PC-3 (cell line): ENCODE data around the gene ZNF385A. TPM values are rescaled to one million over a fixed set of nuclear protein-coding genes. Genes with fewer than 3 reads are reported as not detected.

Source experiments
- ATAC-seq: fragments of 200-7000 bp; cut with Tn5 transposase; 2 replicates; pipeline ENCODE4 v1.9.1; 2020; ENCODE audit warnings: mild to moderate bottlenecking, moderate library complexity
- BruUV-seq: library from RNA; stranded (reverse); fragments of 400-500 nt; replicated peaks from 2 replicates; lab custom pipeline; 2021; lab: Mats Ljungman, UMichigan
- CTCF ChIA-PET: fragments of 300-600 bp; sonication (Branson Sonifier 250); formaldehyde crosslinking; loops from one replicate; lab custom pipeline; 2022; ENCODE audit warnings: antibody characterized with exemption; lab: Charles Lee
- POLR2A ChIA-PET: fragments of 300-600 bp; sonication (Branson Sonifier 250); formaldehyde crosslinking; loops from one replicate; lab custom pipeline; 2022; ENCODE audit warnings: antibody characterized with exemption; ENCODE audit not compliant: unreplicated experiment; lab: Charles Lee
- DNase-seq: peaks from one replicate; pipeline ENCODE4 v3.0.0-alpha.2; 2015
- H2AFZ ChIP-seq: fragments of 300-600 bp; sonication (generic); 2 replicates; pipeline ENCODE4 v1.6.0; 2016; ENCODE audit warnings: antibody characterized with exemption, low read length
- H3F3A ChIP-seq: fragments of 300-600 bp; sonication (generic); one replicate; pipeline ENCODE4 v1.6.0; 2017; ENCODE audit warnings: antibody characterized with exemption, low read length, control low read depth, mild to moderate bottlenecking; ENCODE audit not compliant: unreplicated experiment
- H3K27ac ChIP-seq: fragments of 300-600 bp; sonication (generic); 2 replicates; pipeline ENCODE4 v1.5.1; 2016; ENCODE audit warnings: mild to moderate bottlenecking, low read length
- H3K27me3 ChIP-seq: fragments of 300-600 bp; sonication (generic); 2 replicates; pipeline ENCODE4 v1.6.1; 2016; ENCODE audit warnings: low read length, mixed read lengths
- H3K36me3 ChIP-seq: fragments of 300-600 bp; sonication (generic); 2 replicates; pipeline ENCODE4 v1.6.1; 2016; ENCODE audit warnings: low read depth, mixed run types, low read length, mixed read lengths
- H3K4me1 ChIP-seq: fragments of 300-600 bp; sonication (generic); 2 replicates; pipeline ENCODE4 v1.5.1; 2016; ENCODE audit warnings: low read length; ENCODE audit not compliant: insufficient read depth
- H3K4me2 ChIP-seq: fragments of 300-600 bp; sonication (generic); 2 replicates; pipeline ENCODE4 v1.6.0; 2016; ENCODE audit warnings: low read length
- H3K4me3 ChIP-seq: fragments of 300-600 bp; sonication (generic); 2 replicates; pipeline ENCODE4 v1.5.1; 2016; ENCODE audit warnings: mild to moderate bottlenecking, low read length, mixed read lengths
- H3K79me2 ChIP-seq: fragments of 300-600 bp; sonication (generic); 2 replicates; pipeline ENCODE4 v1.6.1; 2017; ENCODE audit warnings: low read length, mixed read lengths
- H3K9ac ChIP-seq: fragments of 300-600 bp; sonication (generic); 2 replicates; pipeline ENCODE4 v1.6.0; 2016; ENCODE audit warnings: mild to moderate bottlenecking, low read length
- H3K9me2 ChIP-seq: fragments of 300-600 bp; sonication (generic); replicated peaks from 2 replicates; pipeline ENCODE4 v1.6.1; 2016; ENCODE audit warnings: mixed run types, low read length, mixed read lengths
- H3K9me3 ChIP-seq: fragments of 300-600 bp; sonication (generic); 2 replicates; pipeline ENCODE4 v1.6.1; 2016; ENCODE audit warnings: low read length, mixed read lengths
- H4K20me1 ChIP-seq: fragments of 300-600 bp; sonication (generic); 2 replicates; pipeline ENCODE4 v1.6.1; 2016; ENCODE audit warnings: low read length, mixed read lengths
- CTCF ChIP-seq: fragments of 300-600 bp; sonication (generic); conservative IDR thresholded peaks from 2 replicates; pipeline ENCODE4 v1.5.1; 2017; ENCODE audit warnings: antibody characterized with exemption, low read depth, mild to moderate bottlenecking, low read length
- EZH2 ChIP-seq: fragments of 300-600 bp; sonication (generic); IDR thresholded peaks from one replicate; pipeline ENCODE4 v1.6.1; 2017; ENCODE audit warnings: antibody characterized with exemption, mild to moderate bottlenecking, low read length; ENCODE audit not compliant: unreplicated experiment
- EZH2phosphoT487 ChIP-seq: fragments of 300-600 bp; sonication (generic); IDR thresholded peaks from 2 replicates; pipeline ENCODE4 v1.6.1; 2018; ENCODE audit warnings: mild to moderate bottlenecking, antibody characterized with exemption, low read length, borderline replicate concordance
- intact Hi-C: fragments of 100-400 bp; cut with micrococcal nuclease; formaldehyde crosslinking; loops from 2 replicates; pipeline ENCODE4 v1.9.0; 2023
- total RNA-seq: library from RNA; depleted of rRNA; stranded (reverse); fragments of >200 nt; gene quantifications from 2 replicates; pipeline ENCODE4 v1.2.3, GENCODE V29; 2014

The ZNF385A gene
- total RNA-seq, 1 experiment from 2014 or later, result 1.8 TPM

- H3K9me3 ChIP-seq, result no peaks in the 10 kb centered on the region
- H3K9me2 ChIP-seq, result no peaks in the 10 kb centered on the region
- H3F3A ChIP-seq, result no peaks in the 10 kb centered on the region
- TF ChIP-seq CTCF (no peak), EZH2phosphoT487 (no peak), EZH2 (no peak)
- DNase-seq, result no peak
- ChIA-PET POLR2A (no interaction called here), CTCF (interaction anchor here (0.6 to 1.8 kb wide), 3 partner anchors 10 to 431 kb away, joined by 3 to 26 read pairs (median 7); partner anchors contain the start of gene COPZ1)
- H3K4me1 ChIP-seq, result peaks cover 21% of the 10 kb centered on the region
- no peak overlapping the region for H3K9ac ChIP-seq
- intact Hi-C loops, result no loop called here
- no peak overlapping the region for H3K27ac ChIP-seq
- H3K27me3 ChIP-seq, result no peaks in the 10 kb centered on the region
- H2AFZ ChIP-seq, result no peak overlapping the region
- BruUV-seq, result no TSS peak
- no peaks in the 10 kb centered on the region for H3K79me2 ChIP-seq
- H4K20me1 ChIP-seq, result no peaks in the 10 kb centered on the region
- peak overlapping the region; percentile 64 for H3K4me3 ChIP-seq
- H3K36me3 ChIP-seq, result no peaks in the 10 kb centered on the region
- no peak for ATAC-seq
- peak overlapping the region; percentile 84 for H3K4me2 ChIP-seq
Measured at GRCh38 chr12:54369597-54370131, 14.9 kb downstream of the ZNF385A start.

GRCh38 chr12:54368709-54369596, 15.6 kb downstream of the ZNF385A start:
- peak overlapping the region; percentile 22; the same call in 1 of the 2 replicates for H3K9ac ChIP-seq
- ATAC-seq (peak; percentile 79), DNase-seq (peak; percentile 91)
- H3K27ac ChIP-seq, result no peak overlapping the region
- no peaks in the 10 kb centered on the region for H4K20me1 ChIP-seq
- H3K4me2 ChIP-seq, result peak overlapping the region; percentile 77
- ChIA-PET CTCF (interaction anchor here (0.5 to 1.1 kb wide), 7 partner anchors 9 to 144 kb away, joined by 3 to 15 read pairs (median 5); no protein-coding TSS in a partner anchor), POLR2A (interaction anchor here (0.5 to 0.6 kb wide), 3 partner anchors 18 to 82 kb away, joined by 3 to 4 read pairs (median 3); partner anchors contain the start of gene COPZ1)
- BruUV-seq, result no TSS peak
- H3K9me2 ChIP-seq, result no peaks in the 10 kb centered on the region
- H3K9me3 ChIP-seq, result no peaks in the 10 kb centered on the region
- no peaks in the 10 kb centered on the region for H3K79me2 ChIP-seq
- no peaks in the 10 kb centered on the region for H3K36me3 ChIP-seq
- H3F3A ChIP-seq, result no peaks in the 10 kb centered on the region
- peaks cover 14% of the 10 kb centered on the region for H3K4me1 ChIP-seq
- peak overlapping the region; percentile 83 for H2AFZ ChIP-seq
- H3K27me3 ChIP-seq, result no peaks in the 10 kb centered on the region
- intact Hi-C loops, result loop anchor here (1.0 kb wide), 1 partner anchor 10 kb away; no protein-coding TSS in a partner anchor
- peak overlapping the region; percentile 37; the same call in 1 of the 2 replicates for H3K4me3 ChIP-seq
- TF ChIP-seq CTCF, result peak; percentile 93
- no peak for TF ChIP-seq EZH2
